Measurements from ENCODE around the gene MS4A4E.

MS4A4E gene

DNA sequence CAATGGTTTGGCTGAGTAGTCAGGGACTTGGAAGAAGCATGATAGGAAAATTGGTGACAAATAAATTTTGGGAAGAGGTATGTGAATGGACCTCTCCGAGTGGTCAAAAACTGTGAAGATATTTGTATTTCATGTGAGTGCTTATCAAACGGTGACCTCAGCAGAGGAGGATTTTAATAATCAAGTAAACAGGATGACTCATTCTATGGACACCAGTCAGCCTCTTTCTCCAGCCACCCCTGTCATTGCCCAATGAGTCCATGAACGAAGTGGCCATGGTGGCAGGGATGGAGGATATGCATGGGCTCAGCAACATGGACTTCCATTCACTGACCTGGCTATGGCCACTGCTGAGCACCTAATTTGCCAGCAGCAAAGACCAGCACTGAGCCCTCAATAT is 21.2 kb downstream of the MS4A4E start (continued):
- TF ChIP-seq, protein P1, sequence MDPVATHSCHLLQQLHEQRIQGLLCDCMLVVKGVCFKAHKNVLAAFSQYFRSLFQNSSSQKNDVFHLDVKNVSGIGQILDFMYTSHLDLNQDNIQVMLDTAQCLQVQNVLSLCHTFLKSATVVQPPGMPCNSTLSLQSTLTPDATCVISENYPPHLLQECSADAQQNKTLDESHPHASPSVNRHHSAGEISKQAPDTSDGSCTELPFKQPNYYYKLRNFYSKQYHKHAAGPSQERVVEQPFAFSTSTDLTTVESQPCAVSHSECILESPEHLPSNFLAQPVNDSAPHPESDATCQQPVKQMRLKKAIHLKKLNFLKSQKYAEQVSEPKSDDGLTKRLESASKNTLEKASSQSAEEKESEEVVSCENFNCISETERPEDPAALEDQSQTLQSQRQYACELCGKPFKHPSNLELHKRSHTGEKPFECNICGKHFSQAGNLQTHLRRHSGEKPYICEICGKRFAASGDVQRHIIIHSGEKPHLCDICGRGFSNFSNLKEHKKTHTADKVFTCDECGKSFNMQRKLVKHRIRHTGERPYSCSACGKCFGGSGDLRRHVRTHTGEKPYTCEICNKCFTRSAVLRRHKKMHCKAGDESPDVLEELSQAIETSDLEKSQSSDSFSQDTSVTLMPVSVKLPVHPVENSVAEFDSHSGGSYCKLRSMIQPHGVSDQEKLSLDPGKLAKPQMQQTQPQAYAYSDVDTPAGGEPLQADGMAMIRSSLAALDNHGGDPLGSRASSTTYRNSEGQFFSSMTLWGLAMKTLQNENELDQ (tag by site-specific recombination; IDR thresholded peaks at IDR 0.05; ENCODE audit: low read depth), result no peak
- TF ChIP-seq ZNF555 (tag by site-specific recombination; conservative IDR thresholded peaks at IDR 0.05) (no peak), KLF8 (tag by site-specific recombination; IDR thresholded peaks at IDR 0.05) (no peak), ZNF211 (tag by site-specific recombination; IDR thresholded peaks at IDR 0.05; ENCODE audit: low read depth) (no peak), ZNF423 (tag by site-specific recombination; IDR thresholded peaks at IDR 0.05) (no peak), ZBTB8A (tag by site-specific recombination; IDR thresholded peaks at IDR 0.05) (no peak)

DNA sequence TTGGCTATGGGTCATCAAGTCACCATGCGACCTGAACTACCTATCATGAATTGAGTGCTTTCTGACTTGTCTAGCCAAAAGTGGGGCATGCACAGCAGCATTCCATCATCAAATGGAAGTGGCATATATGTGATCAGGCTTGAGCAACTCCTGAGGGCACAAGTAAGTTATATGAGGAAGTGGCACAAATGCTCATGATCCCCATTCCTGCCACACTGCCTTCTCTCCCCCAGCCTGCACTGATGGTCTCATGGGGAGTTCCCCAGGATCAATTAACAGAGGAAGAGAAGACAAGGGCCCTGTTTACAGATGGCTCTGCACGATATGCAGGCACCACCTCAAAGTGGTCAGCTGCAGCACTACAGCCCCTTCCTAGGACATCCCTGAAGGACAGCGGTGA is 21.8 kb downstream of the MS4A4E start:
- TF ChIP-seq ZNF626 (tag by site-specific recombination; IDR thresholded peaks at IDR 0.05), result no peak
- no peak for TF ChIP-seq ZNF777 (tag by site-specific recombination; IDR thresholded peaks at IDR 0.05; ENCODE audit: borderline replicate concordance)
- TF ChIP-seq IKZF3 (tag by site-specific recombination; IDR thresholded peaks at IDR 0.05), result no peak
- TF ChIP-seq SCRT2 (tag by site-specific recombination; IDR thresholded peaks at IDR 0.05), result no peak
- no peak for TF ChIP-seq ZNF664 (tag by site-specific recombination; IDR thresholded peaks at IDR 0.05)
- TF ChIP-seq, protein P2, sequence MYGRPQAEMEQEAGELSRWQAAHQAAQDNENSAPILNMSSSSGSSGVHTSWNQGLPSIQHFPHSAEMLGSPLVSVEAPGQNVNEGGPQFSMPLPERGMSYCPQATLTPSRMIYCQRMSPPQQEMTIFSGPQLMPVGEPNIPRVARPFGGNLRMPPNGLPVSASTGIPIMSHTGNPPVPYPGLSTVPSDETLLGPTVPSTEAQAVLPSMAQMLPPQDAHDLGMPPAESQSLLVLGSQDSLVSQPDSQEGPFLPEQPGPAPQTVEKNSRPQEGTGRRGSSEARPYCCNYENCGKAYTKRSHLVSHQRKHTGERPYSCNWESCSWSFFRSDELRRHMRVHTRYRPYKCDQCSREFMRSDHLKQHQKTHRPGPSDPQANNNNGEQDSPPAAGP (tag by site-specific recombination; IDR thresholded peaks at IDR 0.05), result no peak
- no peak for TF ChIP-seq HOXD13 (CRISPR knock-in tag; IDR thresholded peaks at IDR 0.05; ENCODE audit: borderline replicate concordance)
- no peak for TF ChIP-seq ZNF549 (tag by site-specific recombination; IDR thresholded peaks at IDR 0.05)
- TF ChIP-seq ZNF837 (tag by site-specific recombination; IDR thresholded peaks at IDR 0.05), result no peak
- TF ChIP-seq, protein P3, sequence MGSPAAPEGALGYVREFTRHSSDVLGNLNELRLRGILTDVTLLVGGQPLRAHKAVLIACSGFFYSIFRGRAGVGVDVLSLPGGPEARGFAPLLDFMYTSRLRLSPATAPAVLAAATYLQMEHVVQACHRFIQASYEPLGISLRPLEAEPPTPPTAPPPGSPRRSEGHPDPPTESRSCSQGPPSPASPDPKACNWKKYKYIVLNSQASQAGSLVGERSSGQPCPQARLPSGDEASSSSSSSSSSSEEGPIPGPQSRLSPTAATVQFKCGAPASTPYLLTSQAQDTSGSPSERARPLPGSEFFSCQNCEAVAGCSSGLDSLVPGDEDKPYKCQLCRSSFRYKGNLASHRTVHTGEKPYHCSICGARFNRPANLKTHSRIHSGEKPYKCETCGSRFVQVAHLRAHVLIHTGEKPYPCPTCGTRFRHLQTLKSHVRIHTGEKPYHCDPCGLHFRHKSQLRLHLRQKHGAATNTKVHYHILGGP (tag by site-specific recombination; IDR thresholded peaks at IDR 0.05), result no peak
- TF ChIP-seq EGR2 (tag by site-specific recombination; IDR thresholded peaks at IDR 0.05; ENCODE audit: low read depth), result no peak
- no peak for TF ChIP-seq ZNF529 (tag by site-specific recombination; IDR thresholded peaks at IDR 0.05; ENCODE audit: insufficient replicate concordance)
- no peak for TF ChIP-seq ZNF433 (tag by site-specific recombination; IDR thresholded peaks at IDR 0.05; ENCODE audit: low read depth)
- TF ChIP-seq OSR2 (tag by site-specific recombination; IDR thresholded peaks at IDR 0.05), result no peak
- TF ChIP-seq, protein P4, sequence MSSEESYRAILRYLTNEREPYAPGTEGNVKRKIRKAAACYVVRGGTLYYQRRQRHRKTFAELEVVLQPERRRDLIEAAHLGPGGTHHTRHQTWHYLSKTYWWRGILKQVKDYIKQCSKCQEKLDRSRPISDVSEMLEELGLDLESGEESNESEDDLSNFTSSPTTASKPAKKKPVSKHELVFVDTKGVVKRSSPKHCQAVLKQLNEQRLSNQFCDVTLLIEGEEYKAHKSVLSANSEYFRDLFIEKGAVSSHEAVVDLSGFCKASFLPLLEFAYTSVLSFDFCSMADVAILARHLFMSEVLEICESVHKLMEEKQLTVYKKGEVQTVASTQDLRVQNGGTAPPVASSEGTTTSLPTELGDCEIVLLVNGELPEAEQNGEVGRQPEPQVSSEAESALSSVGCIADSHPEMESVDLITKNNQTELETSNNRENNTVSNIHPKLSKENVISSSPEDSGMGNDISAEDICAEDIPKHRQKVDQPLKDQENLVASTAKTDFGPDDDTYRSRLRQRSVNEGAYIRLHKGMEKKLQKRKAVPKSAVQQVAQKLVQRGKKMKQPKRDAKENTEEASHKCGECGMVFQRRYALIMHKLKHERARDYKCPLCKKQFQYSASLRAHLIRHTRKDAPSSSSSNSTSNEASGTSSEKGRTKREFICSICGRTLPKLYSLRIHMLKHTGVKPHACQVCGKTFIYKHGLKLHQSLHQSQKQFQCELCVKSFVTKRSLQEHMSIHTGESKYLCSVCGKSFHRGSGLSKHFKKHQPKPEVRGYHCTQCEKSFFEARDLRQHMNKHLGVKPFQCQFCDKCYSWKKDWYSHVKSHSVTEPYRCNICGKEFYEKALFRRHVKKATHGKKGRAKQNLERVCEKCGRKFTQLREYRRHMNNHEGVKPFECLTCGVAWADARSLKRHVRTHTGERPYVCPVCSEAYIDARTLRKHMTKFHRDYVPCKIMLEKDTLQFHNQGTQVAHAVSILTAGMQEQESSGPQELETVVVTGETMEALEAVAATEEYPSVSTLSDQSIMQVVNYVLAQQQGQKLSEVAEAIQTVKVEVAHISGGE (tag by site-specific recombination; conservative IDR thresholded peaks at IDR 0.05; ENCODE audit: low read depth), result no peak
- no peaks in the 10 kb centered on the region for H3K36me3 ChIP-seq (ENCODE audit: control insufficient read depth in 2 of 2, insufficient read depth in 1 of 2, low read length in 2 of 2)
- no peaks in the 10 kb centered on the region for H3K4me1 ChIP-seq (ENCODE audit: control insufficient read depth, insufficient read depth, low read length)
- H3K4me3 ChIP-seq (ENCODE audit: low read depth, low read length), result no peak overlapping the region
- no peaks in the 10 kb centered on the region for H3K9me3 ChIP-seq (ENCODE audit: control insufficient read depth, insufficient read depth, low read depth, low read length)
- no peak overlapping the region for H3K27ac ChIP-seq (ENCODE audit: extremely low read depth, low read depth, low read length)
- CTCF ChIA-PET, result no interaction called here
- POLR2A ChIA-PET, result no interaction called here

All from HEK293 (cell line).